Mesenchymal stem cell (in vitro differentiated cells and primary cell): ENCODE measurements around the gene EMP2.

Source experiments
- DNase-seq: peaks from one replicate; pipeline ENCODE4 v3.0.0-alpha.2; 2013
- H2AFZ ChIP-seq: one replicate; pipeline ENCODE4 v1.6.1; 2013; ENCODE audit warnings: low read depth, mild to moderate bottlenecking, control low read depth, inconsistent platforms, low read length, moderate library complexity
- H2AK5ac ChIP-seq: 2 replicates; pipeline ENCODE4 v1.6.1; 2013; ENCODE audit warnings: low read length, moderate library complexity, mild to moderate bottlenecking, inconsistent platforms; ENCODE audit not compliant: severe bottlenecking
- H2BK120ac ChIP-seq: one replicate; pipeline ENCODE4 v1.6.1; 2013; ENCODE audit warnings: low read depth, mild to moderate bottlenecking, inconsistent platforms, low read length, moderate library complexity
- H2BK12ac ChIP-seq, 2 experiments: one replicate each; pipeline ENCODE4 v1.6.1; 2013; ENCODE audit warnings: inconsistent platforms in 2 of 2, low read length in 2 of 2, mild to moderate bottlenecking in 2 of 2, moderate library complexity in 2 of 2, control low read depth in 1 of 2
- H2BK15ac ChIP-seq: one replicate; pipeline ENCODE4 v1.6.1; 2013; ENCODE audit warnings: mild to moderate bottlenecking, low read depth, inconsistent platforms; ENCODE audit not compliant: poor library complexity, severe bottlenecking
- H2BK5ac ChIP-seq: 2 replicates; pipeline ENCODE4 v1.6.1; 2013; ENCODE audit warnings: low read depth, mild to moderate bottlenecking, low read length, control low read depth, inconsistent platforms; ENCODE audit not compliant: poor library complexity, severe bottlenecking
- H3K14ac ChIP-seq, 2 experiments: one replicate each; pipeline ENCODE4 v1.6.1; 2013; ENCODE audit warnings: inconsistent platforms in 2 of 2, low read length in 2 of 2, control low read depth in 1 of 2, mild to moderate bottlenecking in 1 of 2, moderate library complexity in 1 of 2
- H3K18ac ChIP-seq, 2 experiments: one replicate each; pipeline ENCODE4 v1.6.1; 2013; ENCODE audit warnings: inconsistent platforms in 2 of 2, low read length in 2 of 2, control low read depth in 1 of 2, low read depth in 1 of 2, mild to moderate bottlenecking in 1 of 2
- H3K23ac ChIP-seq, 2 experiments: one replicate each; pipeline ENCODE4 v1.6.1; 2013; ENCODE audit warnings: inconsistent platforms in 2 of 2, low read length in 2 of 2, mild to moderate bottlenecking in 2 of 2, moderate library complexity in 2 of 2, control low read depth in 1 of 2
- H3K27ac ChIP-seq: 2 replicates; pipeline ENCODE4 v1.5.1; 2013; ENCODE audit warnings: mild to moderate bottlenecking, moderate library complexity, low read length, control low read depth, inconsistent platforms; ENCODE audit not compliant: poor library complexity, severe bottlenecking
- H3K27me3 ChIP-seq, 2 experiments: 2 replicates each; pipeline versions ENCODE4 v1.6.1 to v1.7.0; 2013; ENCODE audit warnings: low read length in 2 of 2, mild to moderate bottlenecking in 2 of 2, moderate library complexity in 2 of 2, control low read depth in 1 of 2, inconsistent platforms in 1 of 2; ENCODE audit not compliant: control insufficient read depth in 1 of 2, insufficient read depth in 1 of 2
- H3K36me3 ChIP-seq, 2 experiments: 2 replicates each; pipeline versions ENCODE4 v1.6.1 to v1.7.0; 2013; ENCODE audit warnings: low read length in 2 of 2, control low read depth in 1 of 2, inconsistent platforms in 1 of 2, low read depth in 1 of 2, mild to moderate bottlenecking in 1 of 2; ENCODE audit not compliant: insufficient read depth in 2 of 2, control insufficient read depth in 1 of 2
- H3K4ac ChIP-seq, 2 experiments: one replicate each; pipeline ENCODE4 v1.6.1; 2013; ENCODE audit warnings: inconsistent platforms in 2 of 2, low read length in 2 of 2, mild to moderate bottlenecking in 2 of 2, moderate library complexity in 2 of 2, control low read depth in 1 of 2, low read depth in 1 of 2
- H3K4me1 ChIP-seq: 2 replicates; pipeline ENCODE4 v1.6.1; 2013; ENCODE audit warnings: low read depth, low read length, control low read depth; ENCODE audit not compliant: control insufficient read depth, insufficient read depth
- H3K4me2 ChIP-seq: 2 replicates; pipeline ENCODE4 v1.6.1; 2013; ENCODE audit warnings: low read length, mild to moderate bottlenecking, inconsistent platforms; ENCODE audit not compliant: poor library complexity, severe bottlenecking
- H3K4me3 ChIP-seq, 2 experiments: 2 replicates each; pipeline versions ENCODE4 v1.5.1 to v1.7.0; 2013; ENCODE audit warnings: low read length in 2 of 2, mild to moderate bottlenecking in 2 of 2, control low read depth in 1 of 2, low read depth in 1 of 2; ENCODE audit not compliant: insufficient read depth in 1 of 2
- H3K79me1 ChIP-seq: replicated peaks from 2 replicates; pipeline ENCODE4 v1.6.1; 2013; ENCODE audit warnings: mild to moderate bottlenecking, control low read depth, low read length, inconsistent platforms; ENCODE audit not compliant: poor library complexity, severe bottlenecking
- H3K9ac ChIP-seq: 2 replicates; pipeline ENCODE4 v1.7.0; 2013; ENCODE audit warnings: mild to moderate bottlenecking, low read length, moderate library complexity
- H3K9me3 ChIP-seq: 2 replicates; pipeline ENCODE4 v1.7.0; 2013; ENCODE audit warnings: mild to moderate bottlenecking, low read length; ENCODE audit not compliant: control insufficient read depth
- H4K8ac ChIP-seq: one replicate; pipeline ENCODE4 v1.6.1; 2013; ENCODE audit warnings: inconsistent platforms, mild to moderate bottlenecking, low read length, moderate library complexity
- H4K91ac ChIP-seq: one replicate; pipeline ENCODE4 v1.6.1; 2013; ENCODE audit warnings: mild to moderate bottlenecking, low read length, inconsistent platforms
- WGBS: methylation state at CpG from one replicate; pipeline ENCODE4 v1.1.7; 2013; ENCODE audit warnings: mixed read lengths; 5-methylcytosine and 5-hydroxymethylcytosine counted together

Gene EMP2

DNA sequence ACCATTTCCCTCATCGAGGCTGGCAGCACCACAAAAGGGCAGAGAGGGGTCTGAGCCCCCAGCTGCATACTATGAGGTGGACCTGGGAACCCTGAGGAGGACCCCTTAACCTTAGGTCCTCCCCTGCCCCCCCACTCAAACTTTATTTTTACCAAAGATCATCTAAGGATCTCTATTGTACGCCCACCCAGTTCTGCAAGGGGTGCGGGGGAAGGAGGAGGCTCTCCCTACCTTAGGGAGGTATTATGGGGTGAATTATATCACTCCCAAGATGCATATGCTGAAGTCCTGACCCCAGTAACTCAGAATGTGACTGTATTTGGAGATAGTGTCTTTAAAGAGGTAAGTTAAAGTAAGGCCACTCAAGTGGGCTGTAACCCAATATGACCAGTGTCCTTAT, 26.8 kb upstream of the EMP2 start:
- 80% methylated on average over 3 of the region's 3 CpGs for WGBS
- Histone ChIP-seq H3K23ac (no peak overlapping the region), H2BK12ac (no peak overlapping the region), H3K14ac (no peak overlapping the region), H3K79me1 (no peaks in the 10 kb centered on the region), H3K27ac (no peak overlapping the region), H3K4ac (no peak overlapping the region), H3K4me2 (no peak overlapping the region), H3K4me3 (no peak overlapping the region), H2AFZ (no peak overlapping the region), H3K9ac (no peak overlapping the region), H4K8ac (no peak overlapping the region), H3K18ac (no peak overlapping the region), H3K36me3 (no peaks in the 10 kb centered on the region), H2BK120ac (no peak overlapping the region), H3K9me3 (no peaks in the 10 kb centered on the region), H2BK5ac (no peak overlapping the region), H3K27me3 (peaks cover under 1 to 25% of the 10 kb centered on the region in 2 experiments), H4K91ac (no peak overlapping the region), H3K4me1 (peaks cover 3% of the 10 kb centered on the region), H2AK5ac (no peak overlapping the region), H2BK15ac (no peak overlapping the region)
- no peak for DNase-seq

DNA sequence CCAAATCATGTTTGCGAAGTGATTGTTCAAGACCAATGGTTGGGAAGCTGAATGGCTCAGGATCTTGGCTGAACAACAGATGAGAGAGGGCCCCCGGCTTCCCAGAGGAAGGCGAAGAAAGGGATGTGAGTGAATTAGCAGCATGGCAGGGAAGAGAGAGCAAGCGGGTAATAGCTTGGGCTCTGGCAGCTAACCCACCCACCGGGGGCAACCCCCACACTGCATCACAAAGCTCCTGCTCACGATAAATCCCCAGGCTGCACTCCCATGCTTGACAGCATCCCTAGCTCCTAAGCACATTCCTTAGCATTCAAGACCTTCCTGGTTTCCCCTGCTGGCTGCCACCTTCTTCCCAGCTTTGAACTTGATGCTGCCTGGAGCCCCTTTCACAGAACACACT, 26.2 kb upstream of the EMP2 start:
- Histone ChIP-seq H2BK120ac (no peak overlapping the region), H2AK5ac (no peak overlapping the region), H3K36me3 (no peaks in the 10 kb centered on the region), H3K27ac (no peak overlapping the region), H3K4me1 (peaks cover 3% of the 10 kb centered on the region), H4K8ac (no peak overlapping the region), H2AFZ (no peak overlapping the region), H3K79me1 (no peaks in the 10 kb centered on the region), H3K4me3 (no peak overlapping the region), H3K9me3 (no peaks in the 10 kb centered on the region), H2BK12ac (no peak overlapping the region), H3K14ac (no peak overlapping the region), H4K91ac (no peak overlapping the region), H3K4me2 (no peak overlapping the region), H2BK5ac (no peak overlapping the region), H3K23ac (no peak overlapping the region), H3K9ac (no peak overlapping the region), H2BK15ac (no peak overlapping the region), H3K18ac (no peak overlapping the region), H3K27me3 (peaks cover 5 to 31% of the 10 kb centered on the region in 2 experiments), H3K4ac (no peak overlapping the region)
- 76% methylated on average over 4 of the region's 6 CpGs for WGBS
- no peak for DNase-seq

DNA sequence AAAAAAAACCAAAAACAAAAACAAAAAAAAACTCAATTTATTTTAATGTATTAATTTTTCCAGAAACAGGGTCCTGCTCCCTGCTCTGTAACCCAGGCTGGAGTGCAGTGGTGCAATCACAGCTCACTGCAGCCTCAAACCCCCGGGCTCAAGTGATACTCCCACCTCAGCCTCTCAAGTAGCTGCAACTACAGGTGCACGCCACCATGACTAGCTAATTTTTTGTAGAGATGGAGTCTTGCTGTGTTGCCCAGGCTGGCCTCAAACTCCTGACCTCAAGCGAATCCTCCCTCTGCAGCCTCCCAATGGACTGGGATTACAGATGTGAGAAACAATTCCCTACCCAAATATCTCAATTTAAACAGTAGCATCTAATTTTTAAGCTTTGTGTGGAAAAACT, 25.2 kb upstream of the EMP2 start:
- H4K91ac ChIP-seq: no peak overlapping the region
- H3K9ac ChIP-seq: no peak overlapping the region
- H2BK5ac ChIP-seq: no peak overlapping the region
- H3K9me3 ChIP-seq: no peaks in the 10 kb centered on the region
- no peak overlapping the region for H3K4me3 ChIP-seq
- no peak overlapping the region for H3K23ac ChIP-seq
- no peak overlapping the region for H3K18ac ChIP-seq
- H4K8ac ChIP-seq: no peak overlapping the region
- H2AFZ ChIP-seq: no peak overlapping the region
- H3K4me1 ChIP-seq: peaks cover 3% of the 10 kb centered on the region
- WGBS: 77% methylated on average over 2 of the region's 3 CpGs
- DNase-seq: no peak
- H3K79me1 ChIP-seq: no peaks in the 10 kb centered on the region
- no peak overlapping the region for H2AK5ac ChIP-seq
- H3K27me3 ChIP-seq: peaks cover 8 to 38% of the 10 kb centered on the region in 2 experiments
- H3K27ac ChIP-seq: no peak overlapping the region
- no peak overlapping the region for H3K14ac ChIP-seq
- no peak overlapping the region for H3K4me2 ChIP-seq
- no peak overlapping the region for H2BK120ac ChIP-seq
- H2BK12ac ChIP-seq: no peak overlapping the region
- no peaks in the 10 kb centered on the region for H3K36me3 ChIP-seq
- H3K4ac ChIP-seq: no peak overlapping the region
- H2BK15ac ChIP-seq: no peak overlapping the region

DNA sequence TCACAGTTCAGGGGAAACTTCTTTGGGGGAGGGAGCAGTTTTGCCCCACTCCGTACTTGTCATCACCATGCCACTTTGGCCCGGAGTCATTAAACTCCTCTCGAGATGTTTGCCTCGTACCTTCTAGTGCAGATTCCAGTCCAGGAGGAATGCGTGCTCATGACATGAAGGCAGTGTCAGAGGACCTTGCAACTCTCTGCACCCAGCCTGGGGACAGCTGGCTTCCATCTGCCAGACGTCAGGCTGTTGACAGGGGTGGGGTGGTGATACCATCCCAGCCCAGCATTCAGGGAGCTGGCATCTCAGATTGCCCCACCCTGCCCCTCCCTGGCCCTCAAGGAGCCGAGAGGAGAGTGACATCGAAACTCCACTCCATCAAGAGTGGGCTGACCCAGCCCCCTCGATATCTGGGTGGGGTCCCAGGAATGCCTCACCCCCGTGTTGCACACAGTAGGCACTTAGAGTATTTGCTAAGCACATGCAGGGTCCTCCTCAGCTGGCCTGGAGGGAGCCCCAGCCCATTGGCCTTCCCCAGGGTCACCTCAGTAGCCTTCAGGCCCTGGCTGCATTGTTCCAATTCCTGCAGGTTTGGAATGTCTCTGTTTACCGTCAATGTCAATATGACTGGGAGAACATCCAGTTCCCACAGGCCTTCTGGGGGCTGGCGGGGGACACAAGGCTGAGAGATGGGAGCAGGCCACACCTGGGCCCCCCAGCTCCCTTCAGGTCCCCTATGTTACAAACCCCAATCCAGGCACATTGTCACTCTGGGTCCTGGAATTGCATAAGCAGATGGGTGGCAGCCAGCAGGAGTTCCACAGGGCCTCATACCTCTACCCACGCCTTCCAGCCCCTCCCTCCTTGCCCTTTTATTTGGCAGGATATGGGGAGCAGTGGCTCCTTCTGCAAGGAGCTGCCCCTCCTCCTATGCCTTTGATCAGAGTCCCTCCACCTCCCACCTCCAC, 21.3 kb upstream of the EMP2 start:
- Histone ChIP-seq H3K27me3 (peaks cover 12 to 75% of the 10 kb centered on the region in 2 experiments), H4K91ac (no peak overlapping the region), H3K79me1 (no peaks in the 10 kb centered on the region), H3K9me3 (no peaks in the 10 kb centered on the region), H3K27ac (no peak overlapping the region), H2BK12ac (no peak overlapping the region), H4K8ac (no peak overlapping the region), H3K4me1 (no peaks in the 10 kb centered on the region), H3K4me2 (no peak overlapping the region), H3K18ac (no peak overlapping the region), H2BK15ac (no peak overlapping the region), H2AK5ac (no peak overlapping the region), H3K4me3 (no peak overlapping the region), H3K36me3 (no peaks in the 10 kb centered on the region), H3K14ac (no peak overlapping the region), H3K9ac (no peak overlapping the region), H3K4ac (no peak overlapping the region), H2BK120ac (no peak overlapping the region), H2BK5ac (no peak overlapping the region), H3K23ac (no peak overlapping the region), H2AFZ (no peak overlapping the region)
- no peak for DNase-seq
- 59% methylated on average over 13 of the region's 13 CpGs for WGBS
